SKM-1 treated with dmso at 0.1 percent for 144 hours (cell line): ENCODE results near the gene SYT13.

Experiments used
- DNase-seq: peaks from one replicate; lab custom pipeline; 2025; ENCODE audit not compliant: unreplicated experiment; lab: John Stamatoyannopoulos, UW

The SYT13 gene, protein sequence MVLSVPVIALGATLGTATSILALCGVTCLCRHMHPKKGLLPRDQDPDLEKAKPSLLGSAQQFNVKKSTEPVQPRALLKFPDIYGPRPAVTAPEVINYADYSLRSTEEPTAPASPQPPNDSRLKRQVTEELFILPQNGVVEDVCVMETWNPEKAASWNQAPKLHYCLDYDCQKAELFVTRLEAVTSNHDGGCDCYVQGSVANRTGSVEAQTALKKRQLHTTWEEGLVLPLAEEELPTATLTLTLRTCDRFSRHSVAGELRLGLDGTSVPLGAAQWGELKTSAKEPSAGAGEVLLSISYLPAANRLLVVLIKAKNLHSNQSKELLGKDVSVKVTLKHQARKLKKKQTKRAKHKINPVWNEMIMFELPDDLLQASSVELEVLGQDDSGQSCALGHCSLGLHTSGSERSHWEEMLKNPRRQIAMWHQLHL

DNA sequence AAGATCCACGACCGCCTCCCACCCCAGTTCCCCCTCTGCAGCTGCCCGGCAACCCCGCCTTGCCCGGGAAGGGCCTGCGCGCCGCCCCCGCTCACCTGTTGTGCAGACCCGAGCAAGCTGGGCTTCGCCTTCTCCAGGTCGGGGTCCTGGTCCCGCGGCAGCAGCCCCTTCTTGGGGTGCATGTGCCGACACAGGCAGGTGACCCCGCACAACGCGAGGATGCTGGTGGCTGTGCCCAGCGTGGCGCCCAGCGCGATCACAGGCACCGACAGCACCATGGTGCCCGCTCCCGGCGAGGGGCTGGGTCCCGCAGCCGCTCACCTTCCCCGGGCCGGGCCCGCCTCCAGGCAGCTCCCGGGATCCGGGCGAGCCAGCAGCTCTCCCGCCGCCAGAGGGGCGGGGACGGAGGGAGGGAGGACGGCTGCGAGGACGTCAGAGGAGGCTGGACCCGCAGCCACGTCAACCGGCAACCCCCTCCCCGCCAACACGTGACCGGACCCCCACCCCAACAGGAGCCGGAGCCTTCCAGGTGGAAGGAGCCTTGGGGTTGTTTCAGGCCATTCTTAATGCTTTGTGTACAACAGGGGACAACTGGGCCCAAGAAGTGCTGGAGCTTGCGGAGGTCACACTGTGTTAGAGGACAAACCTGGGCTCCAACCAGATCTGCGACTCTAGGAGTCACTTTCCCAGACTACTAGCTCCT, at the start of gene SYT13:
TSS of gene SYT13 (minus strand) at position 412 of the 703 bp plus-strand sequence. CDS start at position 278, 134 bp downstream.
- DNase-seq = no peak

DNA sequence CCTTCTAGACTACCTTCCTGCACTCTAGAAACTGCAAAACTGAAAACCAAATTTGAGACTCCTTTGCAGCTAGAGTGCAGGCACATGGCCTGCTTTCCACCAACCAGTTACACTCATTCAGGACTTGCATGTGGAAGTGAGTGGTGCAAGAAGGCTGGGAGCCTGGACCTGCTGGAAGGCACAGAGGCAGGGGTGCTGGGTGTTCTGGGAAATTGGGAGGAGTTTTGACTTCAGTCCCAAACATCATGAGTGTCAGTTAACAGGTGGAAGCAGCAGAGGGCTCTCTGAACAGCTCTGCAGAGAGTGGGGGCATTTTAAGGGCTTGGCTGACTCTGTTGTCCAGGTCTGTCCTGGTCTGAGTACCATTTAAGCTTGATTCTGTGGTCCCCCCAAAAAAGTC, 49.3 kb upstream of the SYT13 start:
- DNase-seq = no peak

DNA sequence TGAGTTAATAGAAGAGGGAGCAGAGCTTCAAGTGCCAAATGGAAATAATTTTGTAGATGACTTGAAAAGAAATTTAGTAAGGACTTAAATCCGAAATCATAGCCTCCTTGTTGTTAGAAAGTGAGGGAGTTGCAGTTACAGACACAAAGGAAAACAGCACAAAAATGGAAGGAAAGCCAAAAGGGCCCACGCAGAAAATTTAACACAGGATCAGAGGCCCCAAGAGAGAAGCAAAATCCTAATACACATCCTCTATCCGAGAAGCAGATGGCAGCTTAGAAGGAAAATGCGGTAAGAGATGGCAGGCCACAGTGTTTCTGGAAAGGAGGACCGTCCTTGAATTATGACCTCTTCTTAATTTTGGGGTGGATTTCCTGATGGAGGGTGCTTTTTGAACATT, 48.7 kb upstream of the SYT13 start:
- no peak for DNase-seq

DNA sequence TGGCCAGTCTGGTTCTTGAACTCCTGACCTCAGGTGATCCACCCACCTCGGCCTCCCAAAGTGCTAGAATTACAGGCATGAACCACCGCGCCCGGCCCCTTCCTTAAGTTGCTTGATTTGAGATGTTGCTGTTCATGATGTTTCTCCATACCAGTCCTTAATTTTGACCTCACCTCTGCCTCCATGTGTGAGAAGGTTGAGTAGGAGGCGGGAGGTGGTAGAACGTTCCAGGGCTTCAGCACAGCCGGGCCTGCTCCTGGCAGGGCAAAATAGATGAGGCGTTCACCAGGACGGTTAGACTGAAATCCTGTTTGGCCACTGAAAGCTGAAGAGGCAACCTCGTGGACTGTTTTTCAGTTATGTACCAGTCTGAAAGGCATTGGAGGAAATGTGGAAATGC, 48.3 kb upstream of the SYT13 start:
- no peak for DNase-seq

DNA sequence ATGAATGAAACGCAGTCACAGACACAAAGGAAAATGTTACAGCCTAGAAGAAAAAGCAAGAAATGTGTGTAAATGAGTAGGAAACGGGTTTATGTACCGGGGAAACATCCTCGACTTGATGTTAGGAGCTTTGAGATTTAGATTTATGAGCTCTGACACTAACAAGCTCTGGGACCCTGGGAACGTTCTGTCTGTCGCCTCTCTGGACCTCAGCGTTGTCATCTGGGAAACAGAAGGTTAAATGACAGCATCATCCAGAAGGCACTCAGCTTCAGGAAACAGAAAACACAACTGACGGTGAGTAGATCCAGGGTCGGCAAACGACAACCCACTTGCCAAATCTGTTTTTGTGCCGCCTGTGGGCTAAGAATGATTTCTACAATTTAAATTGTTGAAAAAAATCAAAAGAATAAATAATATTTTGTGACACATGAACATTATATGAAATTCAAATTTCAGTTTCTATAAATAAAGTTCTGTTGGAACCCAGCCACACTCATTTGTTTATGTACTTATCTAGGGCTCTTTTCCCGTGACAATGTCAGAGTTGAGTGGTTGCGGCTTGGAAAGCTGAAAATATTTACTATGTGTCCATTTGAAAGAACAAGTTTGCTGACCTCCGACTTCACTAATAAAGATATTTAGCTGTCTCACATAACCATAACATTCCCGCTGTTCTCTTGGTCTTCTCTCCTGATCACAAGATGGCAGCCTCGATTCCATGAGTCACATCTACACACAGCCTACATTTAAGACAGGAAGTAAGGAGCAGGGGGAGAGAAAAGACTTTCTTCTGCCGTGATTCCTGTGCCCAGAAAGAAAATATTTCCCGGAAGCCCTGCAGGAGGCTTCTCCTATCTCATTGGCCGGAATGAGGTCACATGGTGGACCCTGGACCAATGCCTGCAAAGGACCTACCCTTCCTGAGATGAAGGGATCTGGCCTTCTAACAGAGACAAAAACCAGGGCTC, 47.1 kb upstream of the SYT13 start:
- no peak for DNase-seq

DNA sequence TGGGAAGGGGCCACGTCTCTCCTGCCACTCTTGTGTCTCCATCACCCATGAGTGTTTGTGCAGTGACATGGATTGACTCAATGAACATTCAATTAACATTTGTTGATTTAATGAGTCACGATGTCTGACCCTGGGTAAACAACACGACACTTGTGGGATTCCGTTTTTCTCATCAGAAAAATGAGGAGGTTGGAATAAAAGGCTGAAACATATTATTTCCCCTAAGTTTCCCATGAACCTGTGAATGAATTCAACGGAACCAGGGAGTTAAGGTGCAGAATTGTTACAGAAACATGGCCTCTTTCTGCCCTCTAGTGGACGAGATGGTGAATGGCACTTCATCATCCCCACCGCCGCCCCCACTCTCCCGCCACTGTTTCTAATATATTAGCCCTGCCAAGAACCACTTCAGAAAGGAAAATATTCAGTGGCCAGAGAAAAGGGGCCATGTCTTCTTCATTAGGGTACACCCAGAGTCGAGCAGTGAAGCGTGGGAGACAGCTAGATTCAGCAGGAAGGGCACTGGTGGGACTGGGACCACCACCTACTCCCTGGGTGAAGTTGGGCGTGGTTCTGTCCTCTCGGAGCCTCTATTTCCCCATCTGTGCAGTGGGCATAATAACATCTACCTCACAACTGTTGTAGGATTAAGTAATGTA, 46.3 kb upstream of the SYT13 start:
- DNase-seq = peak; percentile 42

DNA sequence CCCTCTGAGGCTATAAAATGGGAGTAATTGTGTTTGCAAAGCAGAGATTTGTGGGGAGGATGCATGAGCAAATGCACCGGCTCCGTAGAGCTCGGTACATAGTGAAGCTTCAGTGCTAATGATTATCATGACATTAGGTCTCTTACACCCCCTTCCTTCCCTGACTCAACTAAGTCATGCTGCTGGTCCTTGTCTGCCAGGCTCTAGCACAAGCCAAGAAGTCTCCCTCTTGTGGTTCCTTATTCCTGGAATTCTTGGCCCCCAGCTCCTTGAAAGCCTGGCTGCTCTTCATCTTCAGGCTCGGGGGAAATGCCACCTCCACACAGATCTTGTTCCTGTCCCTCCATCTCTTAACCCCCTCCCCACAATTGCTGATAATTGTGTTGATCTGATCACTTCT, 45.7 kb upstream of the SYT13 start:
- DNase-seq = no peak

DNA sequence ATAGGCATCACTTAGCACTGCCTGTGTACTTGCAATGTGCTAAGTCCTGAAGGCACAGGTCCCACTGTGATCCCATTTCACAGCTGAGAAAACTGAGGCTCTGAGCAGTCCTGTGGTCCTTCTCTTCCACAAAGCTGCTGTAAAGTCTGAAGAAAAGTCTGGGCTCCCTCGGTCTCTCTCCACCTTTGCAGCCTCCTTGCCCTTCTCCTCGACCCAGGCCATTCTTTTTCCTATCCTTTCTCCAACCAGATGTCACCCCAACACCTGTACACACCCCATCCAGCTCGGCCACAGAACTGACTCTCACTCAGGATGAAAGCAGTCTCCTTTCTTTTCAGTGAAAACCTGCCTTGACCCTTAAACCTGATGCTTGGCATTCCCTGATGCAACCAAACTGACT, 42.6 kb upstream of the SYT13 start:
- no peak for DNase-seq

DNA sequence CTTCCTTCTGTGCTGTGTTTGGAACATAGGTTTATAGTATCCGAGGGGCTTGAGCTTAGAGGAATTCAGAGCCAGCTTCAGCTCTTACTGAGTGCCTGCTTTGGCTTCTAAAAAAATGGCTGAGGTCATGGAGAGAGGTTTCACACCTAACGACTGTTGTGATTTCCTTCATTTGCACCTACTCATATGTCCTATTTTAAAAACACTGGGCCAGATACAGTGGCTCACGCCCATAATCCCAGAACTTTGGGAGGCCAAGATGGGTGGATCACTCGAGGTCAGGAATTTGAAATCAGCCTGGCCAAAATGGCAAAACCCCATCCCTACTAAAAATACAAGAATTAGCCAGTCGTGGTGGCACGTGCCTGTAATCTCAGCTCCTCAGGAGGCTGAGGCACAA, 38.3 kb upstream of the SYT13 start:
- no peak for DNase-seq

DNA sequence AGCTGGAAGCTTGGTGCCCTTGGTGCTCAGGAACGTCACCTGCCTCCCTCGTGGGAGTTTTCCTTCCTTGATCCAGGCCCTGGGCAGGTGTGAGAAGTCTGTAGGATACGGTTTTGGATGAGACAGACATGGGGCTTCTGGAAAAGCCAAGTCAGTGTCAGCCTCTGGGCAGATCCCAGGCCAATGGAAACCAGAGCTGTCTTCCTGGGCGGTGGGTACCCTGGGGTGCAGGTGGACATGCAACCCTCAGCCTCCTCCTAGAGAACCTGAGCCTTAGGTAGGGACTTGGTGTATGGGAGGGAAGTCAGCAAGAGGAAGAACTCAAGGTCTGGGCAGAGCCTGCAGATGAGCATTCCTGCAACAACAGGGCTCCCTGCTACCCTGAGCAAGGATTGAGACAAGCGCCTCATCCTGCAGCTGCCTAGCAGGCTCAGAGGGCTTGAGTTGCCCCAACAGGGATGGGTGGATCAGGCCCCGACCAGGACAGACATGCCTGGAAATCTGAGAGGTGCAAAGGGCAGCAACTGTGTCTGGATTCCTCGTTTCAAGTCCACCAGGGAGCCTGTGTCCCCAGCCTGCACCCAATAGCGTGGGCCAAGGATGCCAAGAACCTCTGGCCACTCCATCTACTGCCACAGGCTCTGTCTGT, 37.6 kb upstream of the SYT13 start:
- no peak for DNase-seq

DNA sequence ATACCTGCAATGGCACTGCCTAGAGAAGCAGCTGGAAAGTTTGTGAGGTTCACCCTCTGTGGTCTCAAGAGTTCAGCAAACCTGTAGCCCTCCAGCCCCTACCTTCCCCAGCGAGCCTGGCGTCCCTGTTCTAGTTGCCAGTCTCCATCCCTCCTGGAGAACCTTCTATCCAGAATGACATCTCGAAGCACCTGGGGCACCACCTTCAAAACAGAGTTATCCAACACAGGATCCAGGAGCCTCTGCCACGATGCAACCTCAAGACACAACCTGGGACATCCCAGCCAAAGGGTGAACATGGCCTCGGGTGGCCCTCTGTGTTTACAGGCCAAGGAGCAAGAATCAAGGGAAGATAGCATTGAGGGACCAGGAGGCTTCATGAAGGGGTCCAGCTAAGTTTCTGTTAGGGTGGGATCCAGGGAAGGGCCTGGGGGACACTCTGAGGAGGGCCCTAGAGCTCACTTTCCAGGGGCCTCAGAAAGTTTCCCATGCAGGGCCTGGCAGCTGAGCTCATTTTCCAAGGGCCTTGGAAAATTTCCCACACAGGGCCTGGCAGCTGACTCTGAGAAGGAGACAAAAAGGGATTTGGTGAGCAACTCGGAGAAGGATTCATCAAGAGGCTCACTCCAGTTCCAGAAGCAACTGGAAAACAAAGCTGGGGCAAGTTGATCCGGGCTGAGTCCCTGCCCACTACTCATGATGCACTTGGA, 36.9 kb upstream of the SYT13 start:
- DNase-seq = no peak

DNA sequence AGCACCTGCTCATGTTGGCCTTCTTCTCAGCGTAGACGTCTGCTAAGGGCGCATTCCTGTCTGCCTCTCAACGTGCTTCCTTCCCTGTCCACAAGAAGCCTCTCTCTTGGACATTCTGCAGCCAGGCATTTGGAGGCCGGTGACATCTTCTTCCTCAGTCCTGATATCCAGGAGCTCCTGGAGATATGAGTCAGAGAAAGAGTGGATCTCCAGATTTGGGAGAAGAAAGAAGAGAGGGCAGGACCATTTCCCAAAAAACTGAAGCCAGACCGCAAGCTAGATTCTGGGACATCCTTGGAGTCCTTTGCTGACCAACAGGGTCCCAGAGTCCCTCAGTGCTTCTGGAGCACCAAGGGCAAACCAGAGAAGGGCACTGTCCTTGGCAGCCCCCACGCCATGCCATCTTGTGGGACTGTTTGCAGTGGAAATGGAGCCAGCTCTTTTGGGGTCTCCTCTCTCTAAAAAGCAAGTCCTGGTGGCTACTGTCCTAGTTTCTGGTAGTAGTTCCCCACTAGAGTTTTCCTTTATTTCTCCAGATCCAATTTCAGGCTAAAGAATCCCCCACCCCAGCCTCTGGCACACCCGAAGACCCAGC, 36.1 kb upstream of the SYT13 start:
- no peak for DNase-seq

DNA sequence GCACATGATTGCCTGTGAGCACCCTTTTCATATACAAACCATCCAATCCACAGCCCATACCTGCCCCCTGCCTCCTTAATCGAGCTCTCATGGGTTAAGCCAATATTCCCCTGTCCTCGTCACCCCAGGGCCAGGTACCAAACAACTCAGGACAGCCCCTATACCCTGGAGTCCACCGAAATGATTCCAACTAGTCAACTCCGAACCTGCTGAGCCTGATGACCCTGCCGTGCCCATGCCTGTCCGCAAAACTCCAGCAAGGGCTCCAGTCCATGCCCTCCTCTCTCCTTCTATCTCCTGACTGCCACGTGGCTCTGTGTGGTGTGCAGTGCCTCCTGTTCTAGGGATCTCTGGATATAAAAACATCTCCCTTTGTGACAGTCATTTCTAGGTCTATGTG, 35.5 kb upstream of the SYT13 start:
- no peak for DNase-seq

DNA sequence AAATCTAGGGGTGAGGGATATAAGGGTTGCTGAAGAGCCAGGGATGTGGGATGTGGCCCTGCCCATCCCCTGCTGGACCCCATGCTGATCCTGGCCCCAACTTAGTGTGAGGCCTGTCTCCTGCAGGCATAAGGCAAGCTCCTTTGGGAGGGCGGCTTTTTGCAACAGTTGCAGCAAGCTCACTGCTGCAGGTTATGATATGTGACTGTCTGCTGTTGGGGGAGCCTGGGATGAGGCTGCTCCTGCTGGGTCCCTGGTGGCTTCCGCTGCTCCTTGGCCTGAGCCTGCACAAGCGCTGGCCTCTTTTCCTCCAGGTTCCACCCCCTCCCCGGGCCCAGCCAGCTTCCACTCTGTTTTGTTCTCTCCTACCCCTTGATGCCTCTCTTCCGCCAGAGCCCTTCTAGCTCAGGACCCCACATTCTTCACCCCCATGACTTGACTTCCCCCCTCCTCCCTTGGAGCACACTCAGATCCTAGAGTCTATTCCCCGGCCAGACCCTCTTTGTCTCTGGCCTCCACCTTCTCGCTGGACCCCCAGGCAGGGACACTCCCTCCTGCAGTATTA, 35.0 kb upstream of the SYT13 start:
- DNase-seq = no peak

DNA sequence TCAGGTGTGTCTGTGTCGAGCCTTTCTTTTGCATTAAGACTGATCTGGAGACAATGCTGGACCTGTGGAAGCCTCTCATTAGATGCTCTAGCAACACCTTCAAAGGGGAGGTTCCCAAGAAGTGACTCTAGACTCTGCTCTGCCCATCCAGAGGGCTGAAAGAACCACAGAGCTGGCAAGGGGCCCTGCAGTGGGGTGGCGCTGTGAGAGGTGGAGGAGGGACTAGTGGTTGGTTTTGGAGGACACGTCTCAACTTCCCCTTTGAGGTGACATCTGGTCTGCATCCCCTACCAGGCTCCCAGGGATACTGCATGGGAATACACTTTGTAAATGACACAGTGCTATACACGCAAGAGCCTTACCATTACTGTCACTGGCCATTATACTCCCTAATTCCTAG, 34.2 kb upstream of the SYT13 start:
- no peak for DNase-seq

DNA sequence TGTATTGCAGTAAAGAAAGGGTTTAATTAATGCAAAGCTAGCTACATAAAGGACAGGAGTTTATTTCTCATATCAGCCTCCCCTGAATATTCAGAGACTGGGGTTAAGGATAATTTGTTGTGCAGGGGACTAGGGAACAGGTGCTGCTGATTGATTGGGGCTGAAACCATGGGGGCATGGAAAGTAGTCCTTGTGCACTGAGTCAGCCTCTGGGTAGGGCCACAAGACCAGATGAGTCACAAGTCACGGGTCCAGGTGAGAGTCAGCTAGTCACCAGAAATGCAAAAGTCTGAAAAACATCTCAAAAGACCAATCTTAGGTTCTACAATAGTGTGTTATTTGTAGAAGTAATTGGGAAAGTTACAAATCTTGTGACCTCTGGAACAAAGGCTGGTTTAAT, 32.9 kb upstream of the SYT13 start:
- no peak for DNase-seq

DNA sequence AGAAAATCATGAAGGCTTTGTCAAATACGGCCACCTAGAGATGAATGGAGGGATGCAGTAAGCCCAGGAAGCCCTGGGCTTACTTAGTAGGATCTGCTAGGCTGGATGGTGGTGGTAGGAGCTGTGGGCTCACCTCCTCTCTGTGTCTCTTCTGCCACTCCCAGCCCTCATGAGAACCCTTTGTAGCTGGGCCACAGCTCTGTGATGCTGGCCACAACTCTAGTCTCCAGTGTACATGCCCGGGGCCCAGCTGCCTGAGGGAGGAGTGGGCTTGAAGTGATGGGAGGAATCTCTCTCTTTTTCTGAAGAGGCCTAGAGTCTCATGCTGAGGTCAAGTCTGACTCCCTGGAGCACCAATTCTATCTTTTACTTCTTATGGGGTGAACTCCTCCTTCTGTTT, 32.4 kb upstream of the SYT13 start:
- no peak for DNase-seq

DNA sequence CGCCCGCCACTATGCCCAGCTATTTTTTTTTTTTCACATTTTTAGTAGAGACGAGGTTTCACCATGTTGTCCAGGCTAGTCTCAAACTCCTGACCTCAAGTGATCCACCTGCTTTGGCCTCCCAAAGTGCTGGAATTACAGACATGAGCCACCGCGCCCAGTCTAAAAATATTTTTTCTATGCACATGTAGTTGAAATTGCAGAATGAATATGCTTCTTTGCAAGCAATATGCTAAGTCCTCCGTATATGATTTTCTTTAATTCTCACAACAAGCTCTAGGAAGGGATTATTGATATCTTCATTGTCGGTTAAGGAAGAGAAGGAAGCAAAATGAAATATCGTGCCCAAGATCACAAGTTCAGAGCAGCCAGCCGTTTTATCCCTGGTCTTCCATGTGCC, 30.1 kb upstream of the SYT13 start:
- DNase-seq = no peak

DNA sequence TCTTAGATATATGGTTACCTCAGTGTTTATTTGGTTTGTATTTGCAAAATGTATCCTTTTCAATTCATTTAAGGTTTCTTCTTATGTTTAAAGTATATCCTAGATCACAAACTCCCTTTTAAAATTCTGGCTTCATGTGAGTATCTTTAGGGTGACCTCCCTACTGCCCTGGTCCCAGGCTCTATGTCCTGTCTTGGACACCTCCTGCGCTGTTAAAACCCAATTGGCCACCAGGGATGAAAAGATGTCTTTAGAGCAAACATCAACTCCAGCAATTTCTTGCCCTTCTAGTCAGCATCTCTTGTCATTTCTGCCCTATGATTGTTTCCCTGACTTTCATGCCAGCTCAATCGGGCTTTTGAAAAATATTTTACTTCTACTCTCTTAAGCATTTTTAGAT, 28.8 kb upstream of the SYT13 start:
- no peak for DNase-seq
